Lung (tissue), 12 donors: ENCODE measurements around the gene SPINT1. TPM values are rescaled to one million over a fixed set of nuclear protein-coding genes. Genes with fewer than 3 reads are reported as not detected.

Experiments used
- ATAC-seq: fragments of 200-7000 bp; cut with Tn5 transposase; one replicate; pipeline ENCODE4 v1.9.1; 2020; ENCODE audit warnings: moderate number of reproducible peaks; ENCODE audit not compliant: insufficient read depth, low FRiP score
- DNase-seq, 3 donors: peaks; one replicate each; pipeline ENCODE4 v3.0.0-alpha.2; 2013 to 2017
- H3K27ac ChIP-seq, 2 donors: one replicate each; pipeline ENCODE4 v1.5.1; 2013; ENCODE audit warnings: mild to moderate bottlenecking in 2 of 2, moderate library complexity in 2 of 2, control low read depth in 1 of 2, inconsistent platforms in 1 of 2, low read depth in 1 of 2, low read length in 1 of 2
- H3K27me3 ChIP-seq, 3 donors: one replicate each; pipeline ENCODE4 v1.5.1; 2013; ENCODE audit warnings: low read length in 2 of 3; ENCODE audit not compliant: control insufficient read depth in 3 of 3, insufficient read depth in 3 of 3
- H3K36me3 ChIP-seq, 4 donors: one replicate each; pipeline ENCODE4 v1.5.1; 2013; ENCODE audit warnings: low read length in 4 of 4, mild to moderate bottlenecking in 1 of 4, moderate library complexity in 1 of 4; ENCODE audit not compliant: control insufficient read depth in 4 of 4, insufficient read depth in 4 of 4
- H3K4me1 ChIP-seq, 5 donors: one replicate each; pipeline ENCODE4 v1.5.1; 2013; ENCODE audit warnings: low read length in 5 of 5, mild to moderate bottlenecking in 2 of 5, moderate library complexity in 1 of 5; ENCODE audit not compliant: control insufficient read depth in 5 of 5, insufficient read depth in 5 of 5
- H3K4me3 ChIP-seq: one replicate; pipeline ENCODE4 v1.5.1; 2013; ENCODE audit warnings: mild to moderate bottlenecking, control low read depth, moderate library complexity
- H3K9ac ChIP-seq, 2 donors: one replicate each; pipeline ENCODE4 v1.5.1; 2013; ENCODE audit warnings: low read length in 2 of 2, control low read depth in 1 of 2; ENCODE audit not compliant: insufficient read depth in 1 of 2
- H3K9me3 ChIP-seq, 4 donors: one replicate each; pipeline ENCODE4 v1.5.1; 2013; ENCODE audit warnings: low read length in 3 of 4, mild to moderate bottlenecking in 1 of 4, moderate library complexity in 1 of 4; ENCODE audit not compliant: control insufficient read depth in 4 of 4, insufficient read depth in 3 of 4
- WGBS, 2 donors: extraction: QIAGEN DNeasy Blood & Tissue Kit; methylation state at CpG; one replicate each; pipeline ENCODE4 v1.1.7; 2013; 5-methylcytosine and 5-hydroxymethylcytosine counted together
- polyA plus RNA-seq, 2 donors: library from polyadenylated mRNA; stranded (reverse); fragments of 200-250 nt; gene quantifications; one replicate each; pipeline ENCODE4 v1.2.1, GENCODE V29; 2013
- total RNA-seq, 2 donors: library from RNA; depleted of rRNA in 1 of 2; stranded (reverse); fragments of >200 nt in 1 of 2; gene quantifications; one replicate each; pipeline ENCODE4 v1.2.1, GENCODE V29; 2014 to 2021
- TF ChIP-seq, protein P1 (sequence below): IDR thresholded peaks from 2 replicates; pipeline ENCODE4 v1.5.1; 2012; ENCODE audit warnings: mild to moderate bottlenecking; ENCODE audit errors: control extremely low read depth, extremely low read depth
- donor health status: control.
- donor health status: control.
- donor health status: Bipolar disorder and iron deficiency.
- donor health status: healthy.
- donor health status: DM: yes; HTN: yes; CAD: no.

The SPINT1 gene
- total and polyA plus RNA-seq, 4 donors = 47.1 to 136 (median 99.9) TPM

DNA sequence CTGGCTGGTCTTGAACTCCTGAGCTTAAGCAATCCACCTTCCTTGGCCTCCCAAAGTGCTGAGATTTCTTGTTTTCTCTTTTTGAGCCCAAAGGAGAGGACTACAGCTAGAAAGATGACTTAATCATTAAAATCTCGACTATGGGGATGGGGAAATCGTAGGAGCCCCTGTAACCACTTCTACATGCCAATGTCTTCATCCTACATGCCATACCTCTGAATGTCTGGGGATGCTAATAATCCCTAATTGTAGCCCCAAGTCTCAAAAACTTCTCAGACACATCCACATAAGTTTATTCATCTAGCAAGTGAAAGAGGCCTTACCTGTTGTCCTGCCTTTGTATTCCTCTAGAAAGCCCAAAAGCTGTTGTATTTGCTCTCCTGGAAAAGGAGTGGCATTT lies 33.8 kb downstream of the SPINT1 start:
- WGBS, 2 donors = 58 to 64% methylated on average over 2 of the region's 2 CpGs
- H3K9me3 ChIP-seq = no peaks in the 10 kb centered on the region
- DNase-seq (no peak), ATAC-seq (no peak)
- peaks cover 0 to 5% (median 0%) of the 10 kb centered on the region in 3 donors for H3K27me3 ChIP-seq
- H3K36me3 ChIP-seq = no peaks in the 10 kb centered on the region
- no peak overlapping the region for H3K27ac ChIP-seq
- H3K9ac ChIP-seq = no peak overlapping the region
- H3K4me1 ChIP-seq = peaks cover 0 to 11% (median 0%) of the 10 kb centered on the region in 5 donors
- TF ChIP-seq, protein P1, sequence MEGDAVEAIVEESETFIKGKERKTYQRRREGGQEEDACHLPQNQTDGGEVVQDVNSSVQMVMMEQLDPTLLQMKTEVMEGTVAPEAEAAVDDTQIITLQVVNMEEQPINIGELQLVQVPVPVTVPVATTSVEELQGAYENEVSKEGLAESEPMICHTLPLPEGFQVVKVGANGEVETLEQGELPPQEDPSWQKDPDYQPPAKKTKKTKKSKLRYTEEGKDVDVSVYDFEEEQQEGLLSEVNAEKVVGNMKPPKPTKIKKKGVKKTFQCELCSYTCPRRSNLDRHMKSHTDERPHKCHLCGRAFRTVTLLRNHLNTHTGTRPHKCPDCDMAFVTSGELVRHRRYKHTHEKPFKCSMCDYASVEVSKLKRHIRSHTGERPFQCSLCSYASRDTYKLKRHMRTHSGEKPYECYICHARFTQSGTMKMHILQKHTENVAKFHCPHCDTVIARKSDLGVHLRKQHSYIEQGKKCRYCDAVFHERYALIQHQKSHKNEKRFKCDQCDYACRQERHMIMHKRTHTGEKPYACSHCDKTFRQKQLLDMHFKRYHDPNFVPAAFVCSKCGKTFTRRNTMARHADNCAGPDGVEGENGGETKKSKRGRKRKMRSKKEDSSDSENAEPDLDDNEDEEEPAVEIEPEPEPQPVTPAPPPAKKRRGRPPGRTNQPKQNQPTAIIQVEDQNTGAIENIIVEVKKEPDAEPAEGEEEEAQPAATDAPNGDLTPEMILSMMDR = no peak
- H3K4me3 ChIP-seq = no peak overlapping the region

DNA sequence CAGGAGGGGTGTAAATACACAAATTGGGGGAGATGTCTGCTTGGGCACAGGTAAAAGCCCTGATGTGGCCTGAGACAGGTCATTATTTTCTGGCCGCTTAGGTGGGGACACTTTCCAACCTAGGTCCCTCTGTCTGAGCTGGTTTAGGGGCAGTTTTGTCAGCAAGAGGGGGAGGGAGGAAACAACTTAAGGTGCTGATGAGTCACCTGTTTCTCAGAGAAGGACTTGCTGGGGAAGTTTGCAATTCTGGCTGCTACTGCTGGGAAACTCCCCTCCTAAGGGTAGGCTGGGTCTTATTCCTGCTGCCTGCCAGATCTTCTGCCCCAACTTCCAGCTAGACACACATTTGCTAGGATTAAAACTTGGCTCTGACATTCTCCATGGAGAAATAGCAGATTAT lies 34.9 kb downstream of the SPINT1 start:
- Histone ChIP-seq H3K4me1 (peaks cover 0 to 3% (median 0%) of the 10 kb centered on the region in 5 donors), H3K27ac (no peak overlapping the region), H3K36me3 (no peaks in the 10 kb centered on the region), H3K27me3 (peaks cover 0 to 5% (median 0%) of the 10 kb centered on the region in 3 donors), H3K9me3 (peaks cover 0 to 3% (median 0%) of the 10 kb centered on the region in 4 donors), H3K4me3 (no peak overlapping the region), H3K9ac (no peak overlapping the region)
- TF ChIP-seq, protein P1 = no peak
- no peak for DNase-seq
- peak; percentile 78 for ATAC-seq
- WGBS, 2 donors = 68 to 86% methylated on average over 1 of the region's 1 CpG

DNA sequence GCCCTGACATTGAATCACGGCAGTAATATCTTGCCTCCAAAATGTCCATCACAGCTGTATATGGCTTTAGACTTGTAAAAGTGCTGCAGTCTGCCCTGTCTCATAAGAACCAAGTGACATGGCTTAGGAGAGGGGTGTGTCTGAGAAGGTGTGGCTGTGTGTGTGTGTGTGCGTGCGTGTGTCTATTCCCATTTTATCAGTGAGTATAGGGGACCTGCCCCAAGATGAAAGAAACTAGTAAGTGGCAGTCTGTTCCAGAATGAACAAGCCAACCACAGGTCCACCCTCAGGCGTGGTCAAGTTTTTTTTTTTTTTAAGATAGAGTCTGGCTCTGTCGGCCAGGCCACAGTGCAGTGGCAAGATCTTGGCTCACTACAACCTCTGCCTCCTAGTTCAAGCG lies 35.8 kb downstream of the SPINT1 start:
- DNase-seq = no peak
- TF ChIP-seq, protein P1 = no peak
- ATAC-seq = no peak
- 83 to 88% methylated on average over 6 of the region's 6 CpGs for WGBS, 2 donors
- peak overlapping the region in 1 of 2 donors; percentile 31 for H3K27ac ChIP-seq
- no peaks in the 10 kb centered on the region for H3K4me1 ChIP-seq
- no peak overlapping the region for H3K9ac ChIP-seq
- peaks cover 0 to 1% (median 0%) of the 10 kb centered on the region in 3 donors for H3K27me3 ChIP-seq
- no peak overlapping the region for H3K4me3 ChIP-seq
- H3K36me3 ChIP-seq = no peaks in the 10 kb centered on the region
- peaks cover 0 to 3% (median 0%) of the 10 kb centered on the region in 4 donors for H3K9me3 ChIP-seq

DNA sequence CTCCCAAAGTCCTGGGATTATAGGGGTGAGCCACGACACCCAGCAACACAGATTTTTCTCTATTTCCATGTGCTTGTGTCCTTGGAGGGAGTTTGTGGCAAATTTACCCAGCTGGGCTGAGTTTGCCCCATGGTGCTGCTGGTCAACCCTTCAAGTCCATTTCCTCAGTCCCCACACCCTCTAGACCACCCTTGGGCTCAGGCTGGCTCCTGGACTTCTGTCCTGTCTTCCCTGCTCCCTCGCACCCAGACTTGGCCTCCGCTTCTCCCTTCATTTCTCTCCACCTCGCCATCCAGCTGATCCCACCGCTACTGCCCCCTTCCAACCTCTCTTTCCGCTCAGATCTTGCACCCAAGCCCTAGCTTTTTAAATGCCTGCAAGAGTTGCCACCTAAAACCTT lies 37.5 kb downstream of the SPINT1 start:
- Histone ChIP-seq H3K4me1 (no peaks in the 10 kb centered on the region), H3K27ac (no peak overlapping the region), H3K36me3 (no peaks in the 10 kb centered on the region), H3K4me3 (no peak overlapping the region), H3K27me3 (no peaks in the 10 kb centered on the region), H3K9me3 (peaks cover 0 to 3% (median 0%) of the 10 kb centered on the region in 4 donors), H3K9ac (no peak overlapping the region)
- no peak for DNase-seq
- TF ChIP-seq, protein P1 = no peak
- 96% methylated on average over 6 of the region's 6 CpGs for WGBS, 2 donors
- ATAC-seq = no peak
